ENCODE measurements around the gene COL5A1. TPM values are rescaled to one million over a fixed set of nuclear protein-coding genes. Genes with fewer than 3 reads are reported as not detected.
"Not testable (repeated sequence)": the region's sequence is repeated elsewhere in the genome, so short reads cannot be mapped to it uniquely, and the experiment has no call there.

Gene COL5A1
- total RNA-seq, 1 donor from 2014 or later = 4.5 TPM

DNA sequence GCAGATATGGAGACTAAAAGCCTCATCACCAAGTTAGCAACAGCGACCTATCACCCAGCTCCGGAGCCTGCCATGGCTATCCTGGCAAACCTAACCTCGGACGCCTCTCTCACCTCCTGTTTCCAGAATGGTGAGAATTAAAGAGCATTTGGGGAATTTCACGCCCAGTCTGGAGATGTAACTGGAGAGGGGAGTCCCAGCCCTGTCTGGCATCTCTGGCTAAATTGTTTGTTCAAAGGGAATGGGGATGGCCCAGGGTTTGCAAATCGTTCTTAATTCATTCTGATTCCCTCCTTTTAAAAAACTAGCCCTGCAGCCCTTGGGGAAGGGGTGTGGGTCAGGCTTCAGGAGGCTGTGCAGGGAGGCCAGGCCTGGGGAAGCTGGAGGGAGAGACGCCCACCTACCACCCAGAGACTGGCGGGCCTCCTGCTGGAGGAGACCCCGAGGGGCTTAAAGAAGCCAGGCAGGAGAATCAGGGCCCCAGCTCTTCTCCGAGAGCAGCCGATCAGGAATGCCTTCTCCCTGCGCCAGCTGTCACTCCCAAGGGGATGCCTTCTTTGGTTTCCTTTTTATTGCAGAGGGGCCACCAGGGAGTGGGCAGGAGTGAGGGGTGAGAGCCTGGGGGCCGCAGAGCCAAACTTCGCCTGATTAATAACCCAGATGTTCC lies 964 bp upstream of the COL5A1 start:
- no peak for DNase-seq

DNA sequence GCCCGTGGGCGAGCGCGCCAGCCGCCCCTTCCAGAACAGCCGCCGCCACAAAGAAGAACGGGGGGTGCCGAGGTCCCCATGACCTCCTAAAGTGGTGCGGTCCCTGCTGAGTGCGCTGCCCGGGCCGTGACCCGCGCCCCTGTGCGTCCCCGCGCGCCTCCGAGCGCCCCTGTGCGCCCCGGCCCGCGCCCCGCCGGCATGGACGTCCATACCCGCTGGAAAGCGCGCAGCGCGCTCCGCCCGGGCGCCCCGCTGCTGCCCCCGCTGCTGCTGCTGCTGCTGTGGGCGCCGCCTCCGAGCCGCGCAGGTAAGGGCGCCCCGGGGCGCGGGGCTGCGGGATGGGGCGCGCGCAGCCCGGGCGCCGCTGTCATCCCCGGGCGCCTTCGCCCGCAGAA lies 384 bp downstream of the COL5A1 start:
- no peak for DNase-seq

DNA sequence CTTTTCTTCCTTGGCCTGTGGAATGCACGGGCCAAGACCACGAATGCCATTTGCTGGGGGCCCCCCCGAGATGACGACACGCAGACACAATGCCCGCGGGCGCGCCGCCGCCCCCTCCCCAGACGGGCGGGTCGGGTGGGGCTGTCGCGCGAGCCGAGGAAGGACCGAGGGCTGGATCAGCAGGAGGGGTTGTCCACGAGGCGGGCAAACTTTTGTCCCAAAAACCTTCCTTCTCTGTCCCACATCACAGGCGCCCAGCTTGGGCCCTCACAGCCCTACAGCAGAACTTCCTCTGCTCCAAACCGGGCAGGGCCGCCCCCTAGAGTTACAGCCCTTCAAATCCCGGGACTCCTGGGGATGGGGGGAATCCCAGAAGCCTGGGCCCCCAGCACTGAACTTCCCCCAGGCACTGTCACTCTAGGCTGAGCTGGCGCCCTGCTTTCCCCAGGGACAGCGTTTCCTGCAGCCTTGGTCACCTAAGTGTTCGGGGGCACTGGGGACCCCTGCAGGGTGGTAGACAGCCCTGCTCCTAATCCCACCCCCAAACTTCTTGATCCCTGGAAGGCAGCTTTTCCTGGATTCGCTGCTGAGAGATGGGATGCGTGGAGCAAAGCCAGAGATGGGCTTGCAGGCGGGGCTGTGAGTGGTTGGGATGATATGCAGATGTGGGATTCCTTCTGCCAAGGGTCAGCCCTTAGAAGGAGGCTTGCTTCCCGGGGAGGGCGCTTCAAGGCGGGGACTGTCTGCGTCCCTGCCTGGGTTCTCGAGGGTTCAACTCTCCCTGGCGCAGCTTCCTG lies 980 bp downstream of the COL5A1 start:
- no peak for DNase-seq

DNA sequence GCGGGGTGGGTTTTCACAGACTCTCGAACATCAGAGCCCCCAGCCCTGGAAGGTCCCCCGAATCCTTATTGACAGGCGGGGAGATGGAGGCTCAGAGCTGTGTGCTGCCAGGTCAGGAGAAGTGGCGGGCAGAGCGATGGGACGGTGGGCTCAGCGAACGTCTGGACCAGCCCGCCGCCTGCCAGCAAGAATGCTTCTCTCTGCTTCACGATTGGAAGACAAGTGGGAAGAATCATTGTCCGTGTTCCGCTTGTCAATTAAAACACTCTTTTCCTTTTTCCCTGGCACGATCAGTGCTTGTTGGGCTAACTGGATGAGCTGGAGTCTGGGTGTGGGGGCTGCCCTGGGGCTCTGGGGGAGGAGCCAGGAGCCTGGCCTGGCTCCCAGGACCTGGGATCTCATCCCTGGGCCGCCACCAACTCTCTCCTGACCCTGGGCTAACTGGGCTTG lies 1.6 kb downstream of the COL5A1 start:
- DNase-seq = no peak

DNA sequence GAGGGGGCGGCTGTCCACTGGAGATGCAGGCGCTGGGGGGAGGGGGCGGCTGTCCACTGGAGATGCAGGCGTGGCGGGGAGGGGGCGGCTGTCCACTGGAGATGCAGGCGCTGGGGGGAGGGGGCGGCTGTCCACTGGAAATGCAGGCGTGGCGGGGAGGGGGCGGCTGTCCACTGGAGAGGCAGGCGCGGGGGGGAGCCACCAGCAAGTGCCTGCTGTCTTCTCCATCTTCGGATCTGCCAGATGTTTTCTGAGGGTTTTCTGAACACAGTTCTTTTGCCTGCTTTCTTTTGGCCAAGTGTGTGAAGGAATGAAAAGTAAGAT lies 2.8 kb downstream of the COL5A1 start:
- not testable (repeated sequence) for DNase-seq

DNA sequence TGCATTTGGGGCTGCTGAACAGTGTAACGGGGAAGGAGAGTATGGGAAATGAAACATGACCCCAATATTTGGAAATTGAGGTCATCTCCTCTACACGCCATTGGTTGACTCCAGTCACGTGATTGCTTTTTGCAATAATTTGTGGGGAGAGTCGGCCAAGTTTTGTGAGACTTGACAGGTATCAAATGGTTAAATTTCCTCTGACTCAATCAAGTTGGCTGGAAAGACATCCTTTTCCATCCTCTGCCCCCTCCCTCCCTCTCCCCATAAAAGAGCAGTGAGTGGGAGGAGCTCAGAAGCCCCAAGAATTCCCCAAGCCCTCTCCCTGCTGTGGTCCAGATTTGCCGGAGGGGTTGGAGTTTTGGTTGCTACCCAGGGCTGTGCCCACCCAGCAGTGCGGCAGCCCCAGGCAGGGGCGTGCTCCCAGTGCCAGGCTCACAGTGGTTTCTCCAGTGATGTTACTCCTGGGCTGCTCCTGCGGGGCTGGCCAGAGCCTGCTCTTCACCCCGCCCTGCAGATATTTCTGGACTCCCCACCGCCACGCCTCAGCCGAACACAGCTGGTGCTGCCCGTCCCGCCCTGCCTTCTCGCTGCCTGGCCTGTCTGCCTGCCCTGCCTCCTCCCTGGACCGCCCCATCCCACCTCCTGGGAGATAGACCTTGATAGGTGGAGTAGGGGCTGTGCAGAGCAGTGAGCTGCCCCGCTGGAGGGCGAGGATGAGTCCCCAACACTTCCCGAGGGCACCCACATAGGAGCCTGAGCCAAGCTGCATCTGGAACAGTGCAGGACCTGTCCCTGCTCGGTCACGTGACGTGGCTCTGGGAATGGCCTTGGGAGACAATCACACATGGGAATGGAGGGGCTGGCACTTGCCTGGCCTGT lies 3.4 kb downstream of the COL5A1 start:
- DNase-seq = no peak

DNA sequence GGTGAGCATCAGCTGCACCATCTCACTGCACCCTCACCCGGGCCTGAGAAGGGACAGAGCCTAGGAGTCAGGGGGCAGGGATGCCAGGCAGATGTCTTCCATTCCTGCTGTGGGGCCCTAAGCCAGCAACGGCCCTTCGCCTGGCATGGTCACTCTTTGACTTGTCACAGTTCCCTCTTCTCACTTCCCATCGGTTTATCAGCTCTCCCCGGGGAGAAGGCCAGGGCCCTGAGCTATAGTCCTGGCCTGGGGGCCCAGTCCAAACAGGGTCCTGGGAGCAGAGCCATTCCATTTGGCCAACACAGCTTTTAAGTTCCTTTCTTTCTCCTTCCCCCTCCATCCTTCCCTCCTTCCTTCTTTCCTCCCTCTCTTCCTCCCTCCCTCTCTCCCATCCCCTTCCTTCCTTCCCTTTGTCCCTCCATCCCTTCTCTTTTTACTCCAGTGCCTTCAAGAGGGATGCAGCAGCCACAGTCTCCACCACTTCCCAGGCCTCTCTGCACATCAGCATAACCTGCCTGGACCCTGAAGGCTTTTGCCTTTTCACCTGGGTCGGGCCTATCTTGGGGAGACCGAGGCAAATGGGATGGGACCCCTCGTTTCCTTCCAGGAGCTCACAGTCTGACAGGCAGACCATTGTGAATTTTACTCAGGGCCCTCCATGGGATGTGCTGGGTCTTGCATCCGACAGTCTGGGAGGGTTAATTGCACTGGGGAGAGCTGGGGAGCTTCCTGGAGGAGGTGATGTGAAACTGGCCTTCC lies 4.2 kb downstream of the COL5A1 start:
- DNase-seq = no peak

DNA sequence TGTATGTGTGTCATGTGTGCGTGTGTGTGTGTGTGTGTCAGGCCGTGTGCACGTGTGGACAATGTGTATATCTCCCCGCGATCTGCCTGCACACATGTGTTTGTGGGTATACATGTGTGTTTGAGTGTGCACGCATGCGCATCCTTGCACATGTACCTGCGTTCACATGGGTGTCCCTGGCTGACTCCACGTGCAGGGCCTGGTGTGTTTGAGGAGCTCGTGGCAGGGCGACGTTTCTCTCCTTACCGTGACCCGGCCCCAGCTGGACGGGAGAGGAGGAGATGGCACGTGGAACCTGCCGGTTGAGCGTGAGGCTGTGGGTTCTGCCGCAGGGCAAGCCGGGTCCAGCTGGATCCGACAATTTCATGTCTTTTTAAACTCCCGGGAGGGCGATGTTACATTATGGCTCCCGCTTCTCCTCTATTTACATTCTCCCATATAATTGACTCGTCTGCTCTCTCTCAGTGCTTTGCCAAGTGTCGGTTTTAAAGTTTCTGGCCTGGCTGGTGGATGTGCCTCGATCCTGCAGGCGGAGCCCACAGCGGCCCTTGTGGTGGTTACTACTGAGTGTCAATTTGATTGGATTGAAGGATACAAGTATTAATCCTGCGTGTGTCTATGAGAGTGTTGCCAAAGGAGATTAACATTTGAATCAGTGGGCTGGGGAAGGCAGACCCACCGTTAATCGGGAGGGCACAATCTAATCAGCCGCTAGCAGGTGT lies 5.9 kb downstream of the COL5A1 start:
- DNase-seq = no peak

DNA sequence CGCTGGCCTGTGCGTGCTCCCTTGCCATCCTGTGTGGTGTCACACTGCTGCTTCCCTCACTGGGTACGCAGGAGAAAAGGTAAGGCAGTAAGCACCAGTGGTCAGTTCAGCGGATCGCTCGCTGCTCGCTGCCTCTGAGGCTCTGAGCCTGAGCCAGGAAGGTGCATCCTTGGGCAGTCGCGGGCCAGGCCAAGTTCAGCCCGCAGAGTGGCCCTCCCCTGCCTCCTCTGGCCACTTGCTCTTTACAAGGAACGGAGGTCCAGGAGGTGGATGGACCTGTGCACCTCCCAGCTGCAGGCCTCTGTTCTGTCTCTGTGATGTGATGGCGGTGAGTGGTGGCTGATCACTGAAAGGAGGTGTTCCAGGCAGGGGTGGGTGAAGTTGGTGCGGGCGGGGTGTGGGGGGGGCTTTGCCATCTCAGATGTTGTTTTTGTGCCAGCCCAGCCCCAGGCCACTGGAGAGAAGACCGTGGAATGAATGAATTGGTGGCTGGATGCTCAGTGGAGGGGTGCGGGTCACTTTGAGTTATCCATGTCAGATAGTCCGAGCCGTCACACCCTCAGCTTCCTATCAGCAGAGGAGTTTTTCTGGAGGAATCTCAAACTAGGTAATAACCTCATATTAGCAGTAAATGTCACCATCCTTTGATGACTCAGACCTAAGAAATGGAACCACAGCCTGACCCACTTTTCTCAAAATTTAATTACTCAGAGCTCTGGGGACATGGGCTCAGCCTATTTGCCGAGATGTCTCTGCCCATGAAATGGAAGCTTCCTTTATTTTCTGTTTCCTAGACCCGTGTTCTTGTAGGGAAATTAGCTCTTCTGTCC lies 7.3 kb downstream of the COL5A1 start:
- no peak for DNase-seq

DNA sequence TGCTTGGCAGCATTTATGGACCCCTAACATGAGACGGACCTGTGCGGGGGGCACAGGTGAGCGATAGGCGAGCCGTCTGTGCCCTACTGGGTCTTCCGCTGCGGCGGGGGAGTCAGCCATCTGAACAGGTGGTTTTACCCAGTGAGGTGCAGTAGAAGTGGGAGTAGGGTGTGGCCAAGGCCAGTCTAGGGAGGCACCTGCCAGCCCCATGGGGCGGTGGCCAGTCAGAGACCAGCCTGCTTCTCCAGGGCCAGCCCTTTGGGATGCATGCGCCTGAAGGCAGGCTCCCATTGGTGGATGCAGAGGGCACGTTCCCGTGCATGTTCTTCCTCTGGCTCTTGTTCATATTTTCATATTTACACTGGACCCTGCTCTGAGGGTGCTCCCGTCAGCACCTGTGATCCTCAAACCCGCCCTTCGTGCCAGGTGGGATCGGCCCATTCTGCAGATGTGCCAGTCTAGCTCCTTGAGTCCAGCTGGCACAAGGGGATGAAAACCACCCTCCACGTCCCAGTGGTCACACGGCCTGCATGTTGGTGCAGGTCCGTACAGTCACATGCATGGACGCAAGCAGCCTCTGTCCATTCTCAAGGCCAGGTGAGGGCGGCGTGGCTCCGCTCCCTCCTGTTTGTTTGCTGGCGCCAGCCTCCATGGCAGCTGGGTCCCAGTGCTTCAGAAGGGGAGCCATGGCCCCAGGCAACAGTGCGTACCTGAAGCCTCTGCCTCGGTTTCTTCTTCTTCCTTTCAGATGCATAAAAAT lies 9.0 kb downstream of the COL5A1 start:
- no peak for DNase-seq

DNA sequence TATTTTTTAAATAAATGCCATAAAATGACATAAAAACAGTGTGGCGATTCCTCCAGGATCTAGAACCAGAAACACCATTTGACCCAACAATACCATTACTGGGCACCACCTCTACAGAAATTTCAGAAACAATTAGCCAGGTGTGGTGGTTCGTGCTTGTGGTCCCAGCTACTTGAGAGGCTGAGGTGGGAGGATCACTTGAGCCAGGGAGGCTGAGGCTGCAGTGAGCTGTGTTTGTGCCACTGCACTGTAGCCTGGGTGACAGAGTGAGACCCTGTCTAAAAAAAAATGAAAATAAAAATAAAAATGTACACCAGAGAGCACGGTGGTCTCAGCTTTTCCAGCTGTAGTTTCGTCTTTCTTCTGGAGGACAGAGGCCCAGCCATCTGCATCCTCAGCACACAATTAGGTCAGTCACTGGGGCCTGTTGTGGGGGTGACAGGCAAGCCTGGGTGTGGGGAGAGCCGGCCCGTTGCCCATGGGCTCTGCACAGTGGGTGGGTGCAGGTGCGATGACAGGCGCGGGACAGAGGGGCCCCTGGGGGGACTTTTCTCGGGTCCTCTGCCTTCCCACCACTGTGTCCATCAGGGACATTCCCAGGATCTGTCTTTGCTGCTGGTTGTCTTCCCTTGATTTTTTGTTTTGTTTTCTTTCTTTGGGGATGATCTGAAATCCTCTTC lies 9.8 kb downstream of the COL5A1 start:
- no peak for DNase-seq

DNA sequence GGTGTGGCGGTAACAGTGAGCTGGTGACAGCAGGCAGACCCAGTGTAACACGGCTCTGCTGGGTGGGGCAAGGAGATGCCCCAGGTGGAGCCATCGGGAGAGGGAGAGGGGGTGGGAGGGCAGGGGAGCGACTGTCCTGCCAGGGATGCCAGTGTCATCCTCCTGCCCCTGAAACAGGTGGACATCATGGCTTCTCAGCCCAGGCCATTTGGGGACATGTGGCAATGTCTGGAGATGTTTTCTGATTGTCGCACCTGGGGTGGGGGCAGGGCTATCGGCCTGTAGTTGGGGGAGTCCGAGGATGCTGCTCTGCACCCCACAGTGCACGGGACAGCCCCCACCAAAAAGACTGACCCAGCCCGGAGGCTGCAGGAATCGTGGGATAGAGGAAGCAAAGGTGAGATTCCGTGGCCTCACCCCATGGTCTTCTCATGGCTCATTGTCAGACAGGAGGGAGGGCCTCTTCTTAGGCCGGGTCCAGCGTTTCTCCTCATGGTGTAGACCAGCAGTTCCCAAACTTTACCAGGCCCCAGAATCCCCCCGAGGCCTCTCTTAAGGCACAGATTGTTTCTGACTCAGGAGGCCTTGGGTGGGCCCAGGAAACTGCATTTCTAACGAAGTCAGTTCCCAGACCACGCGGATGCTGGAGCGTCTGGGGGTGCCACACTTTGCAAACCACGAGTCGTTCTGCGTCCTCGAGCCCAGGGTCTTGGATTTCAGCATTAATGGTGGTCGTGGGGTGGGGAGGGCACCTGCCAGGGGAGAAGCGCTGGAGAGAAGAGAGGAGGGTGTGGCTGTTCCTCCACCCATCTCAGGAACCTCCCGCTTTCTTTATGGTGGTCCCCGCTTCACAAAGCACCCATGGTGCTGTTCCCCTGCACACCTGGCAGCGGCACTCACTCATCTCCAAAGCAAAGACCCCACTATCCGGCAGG lies 11.0 kb downstream of the COL5A1 start:
- DNase-seq = no peak

DNA sequence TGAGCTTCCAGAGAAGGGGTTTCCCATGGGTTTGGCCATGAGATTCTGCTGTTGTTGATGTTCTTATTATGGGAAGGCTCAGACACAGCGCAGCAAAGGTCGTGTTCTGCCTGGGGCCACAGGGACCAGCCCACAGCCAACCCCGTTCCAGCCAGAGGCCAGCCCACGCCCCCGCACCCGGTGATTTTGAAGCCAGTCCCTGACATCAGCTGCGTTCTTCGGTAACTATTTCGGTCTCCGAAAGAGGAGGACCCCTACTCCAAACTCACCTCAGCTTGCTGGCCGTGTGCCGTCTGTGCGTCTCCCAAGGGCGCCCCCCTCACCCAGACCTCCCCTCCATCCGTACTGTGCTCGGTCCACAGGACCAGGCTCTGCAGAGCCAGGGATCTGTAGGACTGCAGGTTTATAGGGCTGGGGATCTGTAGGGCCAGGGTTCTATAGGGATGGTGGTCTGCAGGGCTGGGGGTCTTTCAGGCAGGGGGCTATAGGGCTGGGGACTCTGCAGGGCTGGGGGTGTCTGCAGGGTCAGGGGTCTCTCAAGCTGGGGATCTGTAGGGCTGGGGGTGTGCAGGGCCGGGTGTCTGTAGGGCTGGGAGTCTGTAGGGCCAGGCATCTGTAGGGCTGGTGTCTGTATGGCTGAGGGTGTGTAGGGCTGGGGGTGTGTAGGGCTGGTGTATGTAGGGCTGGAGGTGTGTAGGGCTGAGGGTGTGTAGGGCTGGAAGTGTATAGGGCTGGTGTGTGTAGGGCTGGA lies 11.8 kb downstream of the COL5A1 start:
- DNase-seq = no peak

DNA sequence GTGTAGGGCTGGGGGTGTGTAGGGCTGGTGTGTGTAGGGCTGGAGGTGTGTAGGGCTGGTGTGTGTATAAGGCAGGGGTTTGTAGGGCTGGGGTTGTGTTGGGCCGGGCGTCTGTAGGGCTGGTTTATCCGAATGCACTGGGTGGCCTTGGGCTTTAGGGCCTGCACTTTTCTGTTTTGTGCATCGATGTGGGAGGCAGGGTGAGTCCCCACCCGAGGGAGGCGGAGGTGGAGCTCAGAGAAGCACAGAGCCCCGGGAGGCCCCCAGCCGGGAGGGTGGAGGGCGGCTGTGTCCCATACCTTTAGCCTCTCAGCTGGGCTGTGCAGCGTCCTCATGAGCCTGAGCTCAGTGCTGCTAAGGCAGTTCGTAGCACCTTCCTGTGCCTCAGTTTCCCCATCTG lies 13.5 kb downstream of the COL5A1 start:
- DNase-seq = no peak

DNA sequence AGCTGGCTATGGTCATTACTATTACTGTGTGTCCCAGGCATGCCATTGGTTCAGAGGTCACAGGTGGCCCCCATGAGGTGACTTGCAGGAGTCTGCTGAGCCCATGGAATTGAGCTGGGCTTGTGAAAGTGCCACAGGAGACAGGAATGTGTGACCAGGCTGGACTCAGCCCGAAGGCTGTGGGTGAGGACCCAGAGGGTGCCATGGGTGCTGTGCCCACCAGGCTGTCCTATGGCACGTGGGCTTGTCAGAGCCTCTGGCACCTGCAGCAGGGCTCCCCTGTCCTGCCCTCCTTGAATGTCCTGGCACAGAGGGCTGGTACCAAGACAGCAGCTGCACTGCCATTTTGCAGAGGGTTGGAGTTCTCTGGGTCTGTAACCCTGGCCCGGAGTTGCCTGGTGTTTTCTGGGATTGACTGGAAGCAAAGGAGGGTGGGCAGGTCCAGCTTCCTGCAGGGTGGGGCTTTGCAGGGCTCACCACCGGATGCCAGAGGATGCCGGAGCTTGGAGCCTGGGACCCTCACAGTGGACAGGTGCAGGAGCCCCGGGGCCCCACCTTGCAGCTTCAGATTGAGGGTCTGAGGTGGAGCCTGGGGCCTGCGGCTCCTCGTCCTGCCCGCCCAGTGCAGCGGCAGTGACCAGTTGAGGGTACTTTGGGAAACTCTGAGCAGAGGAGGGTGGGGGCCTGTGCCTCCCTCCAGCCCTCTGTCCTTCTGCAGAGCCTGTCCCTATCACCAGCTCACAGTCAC lies 14.2 kb downstream of the COL5A1 start:
- no peak for DNase-seq

DNA sequence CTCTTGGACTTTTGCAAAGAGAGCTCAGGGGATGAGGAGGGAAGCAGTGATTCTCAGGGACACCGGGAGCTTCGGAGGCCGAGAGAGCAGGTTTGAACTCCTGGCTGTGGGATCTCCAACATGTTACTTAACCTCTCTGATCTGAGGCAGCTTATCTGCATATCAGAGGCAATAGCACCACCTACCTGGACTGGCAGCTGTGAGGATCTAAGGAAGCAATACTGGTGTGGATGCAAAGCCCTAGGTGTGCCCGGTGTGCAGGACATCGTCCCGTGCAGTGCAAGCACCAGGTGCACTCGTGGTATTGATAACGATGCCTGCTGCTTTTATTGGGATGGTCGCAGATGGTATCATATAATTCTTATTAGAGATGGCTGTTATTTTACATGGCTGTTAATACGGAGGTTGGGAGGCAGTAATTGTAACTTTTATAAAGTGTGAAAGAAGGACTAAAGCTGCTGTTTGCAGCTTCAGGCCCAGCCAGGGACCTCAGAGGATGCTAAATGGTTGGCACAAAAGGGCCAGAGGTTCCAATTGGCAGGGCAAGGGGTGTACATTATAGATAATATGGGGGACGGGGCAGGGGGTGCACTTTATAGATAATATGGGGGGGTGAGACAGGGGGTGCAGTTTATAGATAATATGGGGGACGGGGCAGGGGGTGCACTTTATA lies 14.9 kb downstream of the COL5A1 start:
- no peak for DNase-seq
